GM20000 (cell line): Measurements from ENCODE around the gene TRMT1.

Experiments
- DNase-seq: peaks from one replicate; pipeline ENCODE4 v3.0.0; 2012; ENCODE audit warnings: low spot score
- CTCF ChIP-seq: IDR thresholded peaks from 2 replicates; pipeline ENCODE4 v1.5.1; 2012; ENCODE audit warnings: mild to moderate bottlenecking, control low read depth; ENCODE audit errors: extremely low read depth, missing control alignments

TRMT1 gene

DNA sequence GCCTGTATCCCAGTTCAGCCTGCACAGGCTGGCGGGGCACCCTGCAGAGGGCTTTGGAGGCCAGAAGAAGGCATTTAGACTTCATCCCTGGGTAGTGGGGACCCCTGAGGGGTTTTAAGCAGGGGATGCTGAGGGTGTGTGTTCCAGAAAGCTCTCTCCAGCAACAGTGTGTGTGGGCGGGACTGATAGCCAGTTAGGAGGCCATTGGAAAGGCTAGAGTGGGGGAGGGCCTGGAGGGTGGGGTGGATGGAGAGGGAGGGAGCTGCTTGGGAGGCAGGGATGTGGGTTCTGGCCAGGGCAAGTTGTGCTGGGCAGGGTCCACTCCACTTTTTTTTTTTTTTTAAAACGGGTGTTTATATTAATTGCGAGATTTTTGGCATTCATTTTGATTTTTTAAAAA is 42.2 kb downstream of the TRMT1 start:
- DNase-seq, result no peak
- TF ChIP-seq CTCF, result no peak

GRCh38 chr19:13073263-13073662 is 43.3 kb downstream of the TRMT1 start:
- no peak for TF ChIP-seq CTCF
- DNase-seq, result no peak

DNA sequence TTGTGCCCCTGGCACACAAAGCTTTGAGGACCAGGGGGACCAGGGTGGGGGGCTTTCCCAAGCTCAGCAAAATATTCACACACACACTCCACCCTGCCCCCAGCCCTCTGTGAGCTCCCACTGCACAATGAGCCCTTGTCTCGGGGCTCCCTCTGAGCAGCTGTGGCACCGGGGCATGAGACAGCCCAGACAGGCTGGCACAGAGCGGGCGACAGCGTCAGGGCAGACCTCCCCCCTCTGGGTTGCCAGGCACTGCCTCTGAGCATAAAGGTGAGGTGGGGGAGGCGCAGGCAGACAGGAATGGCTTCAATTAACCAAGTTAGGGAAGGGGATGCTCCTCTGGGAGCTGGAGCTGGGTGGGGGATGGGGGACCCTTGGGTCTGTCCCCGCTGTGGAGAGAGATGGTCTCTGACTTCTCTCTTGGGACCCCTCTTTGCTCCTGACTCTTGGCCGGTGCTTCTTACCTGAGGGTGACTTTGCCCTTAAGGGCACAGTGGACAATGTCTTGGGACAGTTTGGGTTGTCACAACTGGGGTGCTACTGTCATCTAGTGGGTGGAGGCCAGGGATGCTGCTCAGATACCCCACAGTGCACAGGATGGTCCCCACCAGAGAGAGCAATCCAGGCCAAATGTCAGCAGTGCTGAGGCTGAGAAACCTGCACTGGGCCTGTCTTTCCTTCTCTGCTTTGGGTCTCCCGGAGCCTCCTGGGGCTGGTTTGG is 44.2 kb downstream of the TRMT1 start:
- DNase-seq, result no peak
- TF ChIP-seq CTCF, result no peak

- DNase-seq, result no peak
- no peak for TF ChIP-seq CTCF
Measured at GRCh38 chr19:13071444-13072187, 44.9 kb downstream of the TRMT1 start.

DNA sequence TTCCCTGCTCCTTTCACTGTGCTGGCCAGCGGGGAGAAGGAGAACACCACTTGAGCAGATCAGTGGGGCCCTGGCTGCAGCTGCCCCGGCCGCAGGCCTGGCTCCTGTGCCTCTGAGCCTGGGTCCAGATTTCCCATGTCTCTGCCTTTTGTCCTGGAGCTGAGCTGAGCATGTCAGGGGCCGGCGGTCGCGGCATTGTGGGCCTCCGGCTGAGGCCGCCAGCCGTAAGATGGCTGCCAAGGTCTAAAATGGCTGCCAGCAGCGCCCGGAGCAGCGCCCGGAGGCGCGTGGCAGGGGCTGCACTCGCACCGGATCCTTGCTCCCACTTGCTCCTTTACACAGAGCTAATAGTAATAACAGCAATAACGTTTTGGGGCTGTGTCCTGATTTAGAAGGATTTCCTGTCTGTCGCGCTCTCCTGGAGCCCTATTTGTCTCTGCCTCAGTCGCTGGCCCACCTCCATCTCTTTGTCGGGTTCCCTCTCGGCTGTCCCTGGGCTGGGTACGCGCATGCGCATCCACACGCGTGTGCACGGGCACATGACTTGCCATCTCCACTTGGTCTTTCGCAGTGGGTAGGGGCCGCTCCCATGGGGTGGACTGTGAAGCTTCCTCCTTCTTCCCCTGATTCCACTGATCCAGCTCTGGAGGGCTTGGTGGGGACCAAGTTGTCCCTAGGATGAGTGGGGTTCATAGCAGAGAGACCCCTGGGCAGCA is 46.0 kb downstream of the TRMT1 start:
- no peak for DNase-seq

DNA sequence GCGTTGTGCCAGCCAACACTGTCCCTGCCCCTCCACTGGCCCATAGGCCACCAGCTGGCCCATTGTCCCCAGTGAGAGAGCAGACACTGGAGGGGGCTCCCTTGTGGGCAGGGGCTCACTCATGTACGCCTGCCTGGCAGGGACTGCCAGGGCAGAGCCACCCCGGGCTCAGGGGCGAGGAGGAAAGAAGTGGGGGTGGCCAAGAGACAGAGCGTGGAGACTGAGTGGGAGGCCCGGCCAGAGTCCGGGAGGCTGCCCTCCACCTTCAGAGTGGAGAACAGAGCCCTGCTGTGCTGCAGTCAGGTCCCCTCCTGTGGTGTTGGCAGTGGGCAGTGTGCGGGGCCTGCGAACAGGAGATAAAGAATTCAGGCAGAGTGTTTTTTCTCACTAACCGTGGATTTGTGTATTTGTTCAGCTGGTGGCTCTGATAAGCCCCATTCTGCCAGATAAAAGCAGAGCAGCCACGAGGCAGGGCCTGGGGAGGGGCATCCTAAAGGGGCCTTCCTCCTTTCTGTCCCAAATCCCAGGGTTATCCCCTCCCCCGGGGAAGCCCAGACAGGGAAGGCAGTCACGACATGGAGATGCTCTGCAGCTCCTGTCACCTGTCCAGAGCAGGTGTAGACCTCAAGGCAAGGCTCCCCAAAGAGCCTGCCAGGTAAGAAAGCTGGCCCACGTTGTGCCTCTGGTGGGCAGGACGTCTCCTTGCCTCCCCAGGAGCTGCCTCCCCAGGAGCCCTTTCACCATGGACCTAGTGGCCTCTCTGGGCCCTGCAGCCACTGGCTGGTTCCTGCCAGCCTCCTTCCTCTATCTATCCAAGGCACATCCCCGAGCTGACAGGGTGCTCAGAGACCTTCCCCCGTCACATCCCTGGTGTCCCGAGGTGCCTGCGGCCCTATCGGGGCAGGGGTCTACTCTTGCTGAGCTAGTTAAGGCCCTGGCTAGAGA is 46.9 kb downstream of the TRMT1 start:
- no peak for TF ChIP-seq CTCF
- DNase-seq, result no peak

More for the DNA sequence above, 46.0 kb downstream of the TRMT1 start:
- no peak for TF ChIP-seq CTCF
